HEK293 (cell line): ENCODE results near the gene MMP15.

Experiments used
- CTCF ChIA-PET: fragments of 350-600 bp; formaldehyde crosslinking; extraction: SDS; loops from one replicate; lab custom pipeline; 2021; ENCODE audit warnings: antibody characterized with exemption; lab: Yijun Ruan, JAX
- POLR2A ChIA-PET: fragments of 300-600 bp; formaldehyde crosslinking; extraction: SDS; loops from one replicate; lab custom pipeline; 2020; ENCODE audit warnings: antibody characterized with exemption, inconsistent platforms; lab: Yijun Ruan, JAX
- H3K27ac ChIP-seq: fragments of 200-500 bp; sonication (Bioruptor generic); 2 replicates; pipeline ENCODE4 v1.5.1; 2014; ENCODE audit warnings: low read depth, low read length, control low read depth, inconsistent platforms; ENCODE audit errors: extremely low read depth
- H3K36me3 ChIP-seq, 2 experiments: fragments of 200-500 bp in 1 of 2; sonication (Bioruptor generic) in 1 of 2; 1 replicate in 1 of 2; 2 replicates in 1 of 2; pipeline ENCODE4 v1.5.1; 2014 to 2017; ENCODE audit warnings: inconsistent platforms in 2 of 2, low read length in 2 of 2; ENCODE audit not compliant: control insufficient read depth in 2 of 2, insufficient read depth in 1 of 2
- H3K4me1 ChIP-seq: fragments of 200-500 bp; sonication (Bioruptor generic); 2 replicates; pipeline ENCODE4 v1.5.1; 2014; ENCODE audit warnings: mild to moderate bottlenecking, low read length, inconsistent platforms; ENCODE audit not compliant: control insufficient read depth, insufficient read depth
- H3K4me3 ChIP-seq: 2 replicates; pipeline ENCODE4 v1.5.1; 2011; ENCODE audit warnings: low read depth, mild to moderate bottlenecking, control low read depth, low read length, moderate library complexity
- H3K9me3 ChIP-seq: fragments of 200-500 bp; sonication (Bioruptor generic); 2 replicates; pipeline ENCODE4 v1.5.1; 2014; ENCODE audit warnings: low read depth, low read length, inconsistent platforms; ENCODE audit not compliant: control insufficient read depth, insufficient read depth
- ELK4 ChIP-seq: IDR thresholded peaks from 2 replicates; pipeline ENCODE4 v1.6.1; 2011; ENCODE audit warnings: mild to moderate bottlenecking, low read depth, low read length, borderline replicate concordance
- HOXC10 ChIP-seq: sonication (generic); formaldehyde crosslinking; IDR thresholded peaks from 2 replicates; pipeline ENCODE4 v1.8.1; 2023; ENCODE audit warnings: mild to moderate bottlenecking, missing genetic modification reagents
- KLF1 ChIP-seq: fragments of 450-650 bp; formaldehyde crosslinking; IDR thresholded peaks from 2 replicates; pipeline ENCODE4 v1.5.1; 2016; ENCODE audit warnings: missing biosample characterization, missing genetic modification characterization
- SP2 ChIP-seq: fragments of 450-650 bp; formaldehyde crosslinking; IDR thresholded peaks from 2 replicates; pipeline ENCODE4 v1.5.1; 2016; ENCODE audit warnings: missing biosample characterization, missing genetic modification characterization
- ZBTB11 ChIP-seq: fragments of 450-650 bp; formaldehyde crosslinking; conservative IDR thresholded peaks from 2 replicates; pipeline ENCODE4 v1.5.1; 2016; ENCODE audit warnings: low read depth, missing biosample characterization, missing genetic modification characterization
- ZBTB20 ChIP-seq: fragments of 450-650 bp; formaldehyde crosslinking; IDR thresholded peaks from 2 replicates; pipeline ENCODE4 v1.5.1; 2016; ENCODE audit warnings: missing biosample characterization, missing genetic modification characterization
- ZFP3 ChIP-seq: fragments of 450-650 bp; formaldehyde crosslinking; IDR thresholded peaks from 2 replicates; pipeline ENCODE4 v1.5.1; 2016; ENCODE audit warnings: low read depth, missing biosample characterization, missing genetic modification characterization
- ZFP37 ChIP-seq: fragments of 450-650 bp; formaldehyde crosslinking; IDR thresholded peaks from 2 replicates; pipeline ENCODE4 v1.5.1; 2016; ENCODE audit warnings: missing biosample characterization, missing genetic modification characterization
- ZNF140 ChIP-seq: fragments of 450-650 bp; formaldehyde crosslinking; IDR thresholded peaks from 2 replicates; pipeline ENCODE4 v1.5.1; 2016; ENCODE audit warnings: missing biosample characterization, missing genetic modification characterization
- ZNF211 ChIP-seq: fragments of 450-650 bp; formaldehyde crosslinking; IDR thresholded peaks from 2 replicates; pipeline ENCODE4 v1.5.1; 2016; ENCODE audit warnings: low read depth, missing biosample characterization, missing genetic modification characterization
- ZNF214 ChIP-seq: fragments of 450-650 bp; formaldehyde crosslinking; IDR thresholded peaks from 2 replicates; pipeline ENCODE4 v1.5.1; 2017; ENCODE audit warnings: missing biosample characterization, mild to moderate bottlenecking, missing genetic modification characterization, borderline replicate concordance
- ZNF274 ChIP-seq, 2 experiments: fragments of 200-500 bp in 1 of 2; fragments of 450-650 bp in 1 of 2; sonication (Bioruptor generic) in 1 of 2; formaldehyde crosslinking in 1 of 2; IDR thresholded peaks; 2 replicates each; pipeline versions ENCODE4 v1.5.1 to v1.6.1; 2014 to 2016; ENCODE audit warnings: borderline replicate concordance in 1 of 2, inconsistent platforms in 1 of 2, low read length in 1 of 2, missing biosample characterization in 1 of 2, missing genetic modification characterization in 1 of 2
- ZNF280C ChIP-seq: fragments of 450-650 bp; formaldehyde crosslinking; IDR thresholded peaks from 2 replicates; pipeline ENCODE4 v1.5.1; 2016; ENCODE audit warnings: missing biosample characterization, missing genetic modification characterization
- ZNF292 ChIP-seq: fragments of 450-650 bp; formaldehyde crosslinking; IDR thresholded peaks from 2 replicates; pipeline ENCODE4 v1.5.1; 2016; ENCODE audit warnings: low read depth, missing biosample characterization, missing genetic modification characterization, borderline replicate concordance
- ZNF580 ChIP-seq: fragments of 450-650 bp; formaldehyde crosslinking; IDR thresholded peaks from 2 replicates; pipeline ENCODE4 v1.5.1; 2016; ENCODE audit warnings: missing biosample characterization, missing genetic modification characterization
- ZNF610 ChIP-seq: fragments of 450-650 bp; formaldehyde crosslinking; IDR thresholded peaks from 2 replicates; pipeline ENCODE4 v1.5.1; 2016; ENCODE audit warnings: missing biosample characterization, missing genetic modification characterization, borderline replicate concordance
- ZNF639 ChIP-seq: fragments of 450-650 bp; formaldehyde crosslinking; IDR thresholded peaks from 2 replicates; pipeline ENCODE4 v1.5.1; 2016; ENCODE audit warnings: missing biosample characterization, missing genetic modification characterization
- ZNF654 ChIP-seq: fragments of 450-650 bp; formaldehyde crosslinking; IDR thresholded peaks from 2 replicates; pipeline ENCODE4 v1.5.1; 2016; ENCODE audit warnings: low read depth, missing biosample characterization, missing genetic modification characterization
- ZNF704 ChIP-seq: fragments of 450-650 bp; formaldehyde crosslinking; IDR thresholded peaks from 2 replicates; pipeline ENCODE4 v1.5.1; 2016; ENCODE audit warnings: missing biosample characterization, missing genetic modification characterization
- ZSCAN16 ChIP-seq: fragments of 450-650 bp; formaldehyde crosslinking; IDR thresholded peaks from 2 replicates; pipeline ENCODE4 v1.5.1; 2016; ENCODE audit warnings: missing biosample characterization, missing genetic modification characterization

MMP15 gene

GRCh38 chr16:58046936-58047335 lies 21.4 kb downstream of the MMP15 start (continued):
- TF ChIP-seq ZNF280C (no peak), ELK4 (no peak), ZNF140 (tag by site-specific recombination) (no peak), KLF1 (tag by site-specific recombination) (no peak), SP2 (no peak)

GRCh38 chr16:58047557-58048348 lies 22.2 kb downstream of the MMP15 start:
- no peaks in the 10 kb centered on the region for H3K9me3 ChIP-seq
- POLR2A ChIA-PET = interaction anchor here (0.6 kb wide), 1 partner anchor 18 kb away, joined by 4 read pairs; no protein-coding TSS in a partner anchor

More at GRCh38 chr16:58047557-58048348, 22.2 kb downstream of the MMP15 start:
- CTCF ChIA-PET = interaction anchor here (1.2 to 2.5 kb wide), 2 partner anchors 15 to 49 kb away, joined by 5 to 7 read pairs; no protein-coding TSS in a partner anchor
- H3K27ac ChIP-seq = no peak overlapping the region
- no peak overlapping the region for H3K4me3 ChIP-seq
- no peaks in the 10 kb centered on the region for H3K4me1 ChIP-seq
- TF ChIP-seq ZFP37 (tag by site-specific recombination) (no peak), ZBTB20 (tag by site-specific recombination) (no peak), ZNF292 (tag by site-specific recombination) (no peak), ZBTB11 (no peak), ZNF704 (tag by site-specific recombination) (no peak), ZNF639 (no peak), ZNF211 (tag by site-specific recombination) (no peak), ZNF654 (tag by site-specific recombination) (no peak), HOXC10 (CRISPR knock-in tag) (no peak), ZNF274 (IDR thresholded peaks at IDR 0.05; ENCODE audit: low read length) (no peak), ZNF274 (tag by site-specific recombination; IDR thresholded peaks at IDR 0.05; ENCODE audit: borderline replicate concordance) (no peak), ZNF610 (tag by site-specific recombination) (no peak), ZSCAN16 (tag by site-specific recombination) (no peak), ZFP3 (no peak), ZNF580 (no peak), ZNF214 (tag by site-specific recombination) (no peak)
- H3K36me3 ChIP-seq = peaks cover 0 to 16% of the 10 kb centered on the region in 2 experiments; a peak in 1 of 3 replicates
